Measurements from ENCODE around the gene TRIM5.

The TRIM5 gene

GRCh38 chr11:5625281-5625680 lies 59.6 kb downstream of the TRIM5 start:
- in situ Hi-C loops (cut with HindIII; ENCODE audit: low sequenced_read_pairs): no loop called here

DNA sequence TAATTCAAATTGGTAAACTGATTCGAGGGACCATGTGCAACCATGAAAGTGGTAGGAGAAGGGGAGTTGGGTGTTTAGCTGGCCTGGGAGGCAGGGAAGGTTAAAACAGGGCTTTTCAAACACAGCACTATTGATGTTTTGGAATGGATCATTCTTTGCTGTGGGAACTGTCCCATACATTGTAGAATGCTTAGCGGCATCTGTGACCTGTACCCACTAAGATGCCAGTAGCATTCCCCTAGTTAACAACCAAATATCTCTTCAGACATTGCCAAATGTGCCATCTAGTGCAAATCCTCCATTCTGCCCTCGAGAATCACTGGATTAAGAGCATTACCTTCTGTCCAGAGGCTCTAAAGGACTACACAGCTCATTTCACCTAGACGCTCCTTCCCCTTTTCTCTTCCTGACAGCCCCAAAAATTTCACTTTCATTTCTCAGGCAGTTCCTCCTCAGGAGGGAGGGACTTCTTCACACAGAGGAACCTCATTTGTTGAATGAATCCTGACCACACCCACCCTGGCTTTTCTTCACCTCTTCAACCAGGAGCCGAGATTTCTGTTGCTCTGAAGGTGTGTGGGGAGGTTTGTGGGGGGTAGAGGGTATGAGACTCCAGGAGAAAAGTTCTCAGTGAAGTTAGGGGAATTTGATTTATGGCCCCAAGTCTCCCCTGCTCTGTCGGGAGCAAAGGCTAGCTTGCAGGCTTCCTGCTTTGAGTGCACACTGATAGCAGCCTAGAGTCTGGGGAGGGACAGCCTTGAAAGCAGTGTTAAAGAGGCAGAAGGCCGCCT lies 60.2 kb downstream of the TRIM5 start, which contains the start of gene TRIM34:
Gene TRIM34, plus strand, starts transcription at position 513 of the 791 bp plus-strand sequence. CDS start 7,331 bp downstream, outside the sequence.
- in situ Hi-C loops (cut with HindIII; ENCODE audit: low sequenced_read_pairs): no loop called here

GRCh38 chr11:5622802-5623201 lies 62.1 kb downstream of the TRIM5 start:
- in situ Hi-C loops (cut with HindIII; ENCODE audit: low sequenced_read_pairs): no loop called here

DNA sequence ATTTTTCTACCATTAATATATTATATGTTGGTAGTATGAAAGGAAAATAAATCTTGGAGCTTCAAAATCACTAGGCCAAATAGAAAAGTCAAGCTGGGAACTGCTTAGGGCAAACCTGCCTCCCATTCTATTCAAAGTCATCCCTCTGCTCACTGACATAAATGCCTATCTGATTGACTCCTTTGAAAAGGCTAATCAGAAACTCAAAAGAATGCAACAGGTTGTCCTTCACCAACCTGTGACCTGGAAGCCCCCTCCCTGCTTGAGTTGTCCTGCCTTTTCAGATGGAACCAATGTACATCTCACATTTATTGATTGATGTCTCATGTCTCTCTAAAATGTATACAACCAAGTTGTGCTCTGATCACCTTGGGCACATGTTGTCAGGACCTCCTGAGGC lies 63.3 kb downstream of the TRIM5 start:
- in situ Hi-C loops (cut with HindIII; ENCODE audit: low sequenced_read_pairs): no loop called here

GRCh38 chr11:5620651-5621521 lies 64.0 kb downstream of the TRIM5 start:
- in situ Hi-C loops (cut with HindIII; ENCODE audit: low sequenced_read_pairs): no loop called here

GRCh38 chr11:5618807-5619206 lies 66.1 kb downstream of the TRIM5 start:
- in situ Hi-C loops (cut with HindIII; ENCODE audit: low sequenced_read_pairs): no loop called here
